ENCODE data around the gene RBMS2.

RBMS2 gene, protein sequence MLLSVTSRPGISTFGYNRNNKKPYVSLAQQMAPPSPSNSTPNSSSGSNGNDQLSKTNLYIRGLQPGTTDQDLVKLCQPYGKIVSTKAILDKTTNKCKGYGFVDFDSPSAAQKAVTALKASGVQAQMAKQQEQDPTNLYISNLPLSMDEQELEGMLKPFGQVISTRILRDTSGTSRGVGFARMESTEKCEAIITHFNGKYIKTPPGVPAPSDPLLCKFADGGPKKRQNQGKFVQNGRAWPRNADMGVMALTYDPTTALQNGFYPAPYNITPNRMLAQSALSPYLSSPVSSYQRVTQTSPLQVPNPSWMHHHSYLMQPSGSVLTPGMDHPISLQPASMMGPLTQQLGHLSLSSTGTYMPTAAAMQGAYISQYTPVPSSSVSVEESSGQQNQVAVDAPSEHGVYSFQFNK

DNA sequence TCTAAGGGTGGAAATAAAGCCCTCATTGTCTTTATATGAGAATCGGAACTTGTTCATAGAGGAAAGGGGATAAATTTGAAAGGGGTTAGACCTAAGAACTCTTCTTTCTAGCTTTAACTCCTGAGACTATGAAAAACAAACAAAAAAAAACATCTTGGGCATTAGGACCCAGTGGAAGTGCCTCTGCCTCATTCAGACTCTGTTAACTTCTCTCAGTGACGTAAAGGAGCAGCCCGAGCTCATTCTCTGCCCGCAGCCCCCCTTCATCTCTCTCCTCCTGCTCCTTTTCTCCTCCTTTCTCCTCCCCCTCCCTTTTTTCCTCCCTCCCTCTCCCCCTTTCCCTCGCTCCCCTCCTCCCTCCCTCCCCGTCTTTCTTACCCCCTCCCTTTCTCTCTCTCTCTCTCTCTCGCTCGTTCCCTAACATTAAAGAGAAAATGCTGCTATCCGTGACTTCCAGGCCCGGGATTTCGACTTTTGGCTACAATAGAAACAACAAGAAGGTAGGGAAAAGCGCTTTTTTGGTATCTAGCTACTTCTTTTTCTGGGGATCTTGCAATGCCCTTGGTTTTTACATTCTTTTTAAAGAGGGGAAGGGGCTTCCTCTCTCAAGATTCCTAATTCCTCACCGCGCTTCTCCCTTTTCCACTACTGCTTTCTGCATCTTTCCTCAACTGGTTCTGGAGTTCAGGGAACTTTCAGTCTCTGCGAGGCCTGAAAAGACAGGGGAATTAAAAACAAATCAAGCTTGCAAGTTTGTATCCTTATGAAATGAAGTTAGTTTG, at the start of gene RBMS2:
TSS of gene RBMS2 (plus strand) at position 231 of the 782 bp plus-strand sequence. CDS start at position 435, 204 bp downstream.
- peaks cover 32% of the 10 kb centered on the region for H3K4me1 ChIP-seq (ENCODE audit: control insufficient read depth, insufficient read depth, low read length)
- H3K27me3 ChIP-seq (ENCODE audit: control insufficient read depth, insufficient read depth, low read length): no peaks in the 10 kb centered on the region

GRCh38 chr12:56474389-56474788, 47.2 kb upstream of the RBMS2 start:
- Histone ChIP-seq H3K27ac (ENCODE audit: low read depth, low read length) (no peak overlapping the region), H3K9me3 (ENCODE audit: control insufficient read depth, insufficient read depth, low read depth, low read length) (no peaks in the 10 kb centered on the region), H3K4me1 (ENCODE audit: control insufficient read depth, insufficient read depth, low read length) (0 out of 2 replicates have a peak, but pooled peaks cover under 1% of the 10 kb centered on the region), H3K9ac (ENCODE audit: low read length) (no peak overlapping the region), H3K4me3 (ENCODE audit: low read depth, low read length) (no peak overlapping the region), H3K36me3 (ENCODE audit: control insufficient read depth, insufficient read depth, low read length) (peaks cover 42% of the 10 kb centered on the region), H3K27me3 (ENCODE audit: control insufficient read depth, insufficient read depth, low read length) (no peaks in the 10 kb centered on the region)

More for the DNA sequence above, at the start of gene RBMS2:
- Histone ChIP-seq H3K9ac (ENCODE audit: low read length) (peak within 1 kb of the TSS; percentile 87), H3K9me3 (ENCODE audit: control insufficient read depth, insufficient read depth, low read depth, low read length) (no peaks in the 10 kb centered on the region), H3K4me3 (ENCODE audit: low read depth, low read length) (peak within 1 kb of the TSS; percentile 95), H3K36me3 (ENCODE audit: control insufficient read depth, insufficient read depth, low read length) (no peaks in the 10 kb centered on the region), H3K27ac (ENCODE audit: low read depth, low read length) (peak within 1 kb of the TSS; percentile 66; the same call in 1 of the 2 replicates)

DNA sequence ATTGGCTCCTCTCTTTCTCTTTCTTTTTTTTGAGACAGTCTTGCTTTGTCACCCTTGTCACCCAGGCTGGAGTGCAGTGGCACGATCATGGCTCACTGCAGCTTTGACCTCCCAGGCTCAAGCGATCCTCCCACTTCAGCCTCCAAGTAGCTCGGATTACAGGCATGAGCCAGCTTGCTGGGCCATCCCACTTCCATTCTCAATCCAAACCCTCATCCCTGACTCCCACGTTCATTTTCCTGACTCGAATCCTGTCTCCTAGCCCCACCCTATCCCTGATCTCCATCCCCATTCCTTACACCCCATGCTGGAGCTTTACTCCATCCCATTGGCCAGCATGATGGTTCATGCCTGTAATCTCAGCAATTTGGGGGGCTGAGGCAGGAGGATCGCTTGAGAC, 45.5 kb upstream of the RBMS2 start:
- Histone ChIP-seq H3K4me1 (ENCODE audit: control insufficient read depth, insufficient read depth, low read length) (no peaks in the 10 kb centered on the region), H3K9ac (ENCODE audit: low read length) (no peak overlapping the region), H3K36me3 (ENCODE audit: control insufficient read depth, insufficient read depth, low read length) (peaks cover 26% of the 10 kb centered on the region)

GRCh38 chr12:56476972-56477432, 44.6 kb upstream of the RBMS2 start:
- Histone ChIP-seq H3K4me3 (ENCODE audit: low read depth, low read length) (no peak overlapping the region), H3K9me3 (ENCODE audit: control insufficient read depth, insufficient read depth, low read depth, low read length) (no peaks in the 10 kb centered on the region), H3K27ac (ENCODE audit: low read depth, low read length) (no peak overlapping the region), H3K36me3 (ENCODE audit: control insufficient read depth, insufficient read depth, low read length) (peaks cover 17% of the 10 kb centered on the region), H3K27me3 (ENCODE audit: control insufficient read depth, insufficient read depth, low read length) (no peaks in the 10 kb centered on the region), H3K4me1 (ENCODE audit: control insufficient read depth, insufficient read depth, low read length) (no peaks in the 10 kb centered on the region), H3K9ac (ENCODE audit: low read length) (no peak overlapping the region)

More for the DNA sequence above, 45.5 kb upstream of the RBMS2 start:
- H3K27ac ChIP-seq (ENCODE audit: low read depth, low read length): no peak overlapping the region
- no peaks in the 10 kb centered on the region for H3K27me3 ChIP-seq (ENCODE audit: control insufficient read depth, insufficient read depth, low read length)
- H3K4me3 ChIP-seq (ENCODE audit: low read depth, low read length): no peak overlapping the region
- no peaks in the 10 kb centered on the region for H3K9me3 ChIP-seq (ENCODE audit: control insufficient read depth, insufficient read depth, low read depth, low read length)

DNA sequence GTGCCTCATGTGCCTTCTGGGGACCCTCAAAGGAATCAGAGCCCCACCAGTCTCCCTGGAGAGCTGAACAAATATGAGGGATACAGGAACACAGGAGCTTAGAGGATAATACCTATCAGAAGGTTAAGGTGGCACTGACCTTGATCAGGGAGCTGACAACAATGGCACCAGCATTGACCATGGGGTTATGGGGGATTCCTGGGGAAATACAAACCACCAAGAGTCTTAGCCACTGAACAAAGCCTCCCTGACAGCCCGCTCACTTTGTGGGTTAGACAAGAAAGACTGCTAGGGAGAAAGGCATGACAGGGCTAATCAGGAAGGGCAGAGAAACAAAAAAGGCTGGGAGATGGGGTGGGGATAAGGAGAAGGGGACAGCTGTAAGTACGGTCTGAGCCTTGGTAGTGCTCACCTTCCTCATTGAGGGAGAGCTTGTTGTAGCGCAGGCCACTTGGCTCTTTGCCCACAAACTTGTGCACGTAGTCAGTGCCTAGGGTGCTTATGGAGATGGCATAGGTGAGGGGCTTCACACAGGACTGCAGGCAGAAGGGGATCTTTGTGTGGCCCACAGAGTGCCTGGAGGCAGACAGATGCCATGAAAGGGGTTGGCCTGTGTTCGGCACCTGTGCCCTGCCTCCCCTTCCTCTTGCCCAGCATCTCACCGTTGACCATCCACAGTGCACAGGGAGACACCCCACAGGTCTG, 43.9 kb upstream of the RBMS2 start:
- Histone ChIP-seq H3K9ac (ENCODE audit: low read length) (no peak overlapping the region), H3K4me3 (ENCODE audit: low read depth, low read length) (no peak overlapping the region), H3K9me3 (ENCODE audit: control insufficient read depth, insufficient read depth, low read depth, low read length) (no peaks in the 10 kb centered on the region), H3K27me3 (ENCODE audit: control insufficient read depth, insufficient read depth, low read length) (no peaks in the 10 kb centered on the region), H3K27ac (ENCODE audit: low read depth, low read length) (no peak overlapping the region), H3K4me1 (ENCODE audit: control insufficient read depth, insufficient read depth, low read length) (no peaks in the 10 kb centered on the region), H3K36me3 (ENCODE audit: control insufficient read depth, insufficient read depth, low read length) (peaks cover 11% of the 10 kb centered on the region)

GRCh38 chr12:56479625-56480024, 42.0 kb upstream of the RBMS2 start:
- Histone ChIP-seq H3K4me1 (ENCODE audit: control insufficient read depth, insufficient read depth, low read length) (no peaks in the 10 kb centered on the region), H3K4me3 (ENCODE audit: low read depth, low read length) (no peak overlapping the region), H3K9ac (ENCODE audit: low read length) (no peak overlapping the region), H3K27ac (ENCODE audit: low read depth, low read length) (no peak overlapping the region), H3K9me3 (ENCODE audit: control insufficient read depth, insufficient read depth, low read depth, low read length) (no peaks in the 10 kb centered on the region), H3K36me3 (ENCODE audit: control insufficient read depth, insufficient read depth, low read length) (no peaks in the 10 kb centered on the region; the same call in 1 of the 2 replicates), H3K27me3 (ENCODE audit: control insufficient read depth, insufficient read depth, low read length) (no peaks in the 10 kb centered on the region; the same call in 1 of the 2 replicates)

DNA sequence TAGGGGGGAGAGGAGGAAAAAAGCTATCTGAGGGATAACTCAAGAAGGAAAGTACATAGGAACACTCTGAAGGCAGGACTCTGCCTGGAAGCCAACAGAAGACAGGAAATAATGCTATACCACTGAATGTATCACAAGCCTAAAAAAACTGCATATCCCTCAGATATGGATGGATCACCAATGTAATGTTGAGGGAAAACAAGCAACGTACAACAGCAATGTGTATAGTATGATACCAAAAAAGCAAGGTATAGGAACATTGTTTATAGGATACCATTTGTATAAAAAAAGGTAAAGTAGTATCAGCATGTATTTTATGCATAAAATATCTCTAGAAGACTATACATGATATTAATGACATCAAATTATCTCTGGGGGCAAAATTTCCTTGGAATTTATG, 37.1 kb upstream of the RBMS2 start:
- Histone ChIP-seq H3K9ac (ENCODE audit: low read length) (no peak overlapping the region), H3K4me1 (ENCODE audit: control insufficient read depth, insufficient read depth, low read length) (no peaks in the 10 kb centered on the region), H3K9me3 (ENCODE audit: control insufficient read depth, insufficient read depth, low read depth, low read length) (no peaks in the 10 kb centered on the region; the same call in 1 of the 2 replicates), H3K27ac (ENCODE audit: low read depth, low read length) (no peak overlapping the region), H3K36me3 (ENCODE audit: control insufficient read depth, insufficient read depth, low read length) (no peaks in the 10 kb centered on the region), H3K4me3 (ENCODE audit: low read depth, low read length) (no peak overlapping the region), H3K27me3 (ENCODE audit: control insufficient read depth, insufficient read depth, low read length) (peaks cover 37% of the 10 kb centered on the region)

GRCh38 chr12:56486694-56487093, 34.9 kb upstream of the RBMS2 start:
- H3K4me3 ChIP-seq (ENCODE audit: low read depth, low read length): peak overlapping the region; percentile 78

GRCh38 chr12:56487448-56488040, 34.1 kb upstream of the RBMS2 start:
- Histone ChIP-seq H3K9ac (ENCODE audit: low read length) (peak overlapping the region; percentile 51), H3K27ac (ENCODE audit: low read depth, low read length) (no peak overlapping the region), H3K4me3 (ENCODE audit: low read depth, low read length) (peak overlapping the region; percentile 78), H3K9me3 (ENCODE audit: control insufficient read depth, insufficient read depth, low read depth, low read length) (peaks cover 4% of the 10 kb centered on the region; the same call in 1 of the 2 replicates), H3K4me1 (ENCODE audit: control insufficient read depth, insufficient read depth, low read length) (no peaks in the 10 kb centered on the region), H3K36me3 (ENCODE audit: control insufficient read depth, insufficient read depth, low read length) (no peaks in the 10 kb centered on the region), H3K27me3 (ENCODE audit: control insufficient read depth, insufficient read depth, low read length) (peaks cover 55% of the 10 kb centered on the region)

More at GRCh38 chr12:56486694-56487093, 34.9 kb upstream of the RBMS2 start:
- Histone ChIP-seq H3K36me3 (ENCODE audit: control insufficient read depth, insufficient read depth, low read length) (no peaks in the 10 kb centered on the region), H3K27me3 (ENCODE audit: control insufficient read depth, insufficient read depth, low read length) (peaks cover 55% of the 10 kb centered on the region), H3K9me3 (ENCODE audit: control insufficient read depth, insufficient read depth, low read depth, low read length) (peaks cover 2% of the 10 kb centered on the region; the same call in 1 of the 2 replicates), H3K9ac (ENCODE audit: low read length) (no peak overlapping the region), H3K4me1 (ENCODE audit: control insufficient read depth, insufficient read depth, low read length) (no peaks in the 10 kb centered on the region), H3K27ac (ENCODE audit: low read depth, low read length) (no peak overlapping the region)

Data from HUES6 (cell line).